Common myeloid progenitor, CD34-positive (primary cell): ENCODE measurements around the gene ZNF213.
A peak's percentile ranks its signal among the peaks of the same experiment; 100 is the strongest.

ENCODE experiments used
- CTCF ChIA-PET: fragments of 350-600 bp; sonication (Branson Sonifier 250); formaldehyde crosslinking; loops from one replicate; lab custom pipeline; 2021; ENCODE audit warnings: antibody characterized with exemption; lab: Charles Lee
- POLR2A ChIA-PET: fragments of 350-600 bp; sonication (Branson Sonifier 250); formaldehyde crosslinking; loops from one replicate; lab custom pipeline; 2021; ENCODE audit warnings: antibody characterized with exemption; lab: Charles Lee
- DNase-seq, 3 donors: peaks; one replicate each; pipeline versions ENCODE4 v3.0.0 to v3.0.0-alpha.2; 2013
- H3K27ac ChIP-seq, 2 experiments: 1 replicate in 1 of 2; 2 replicates in 1 of 2; pipeline ENCODE4 v1.7.0; 2013; ENCODE audit warnings: inconsistent platforms in 2 of 2, low read length in 2 of 2, mild to moderate bottlenecking in 2 of 2, low read depth in 1 of 2, moderate library complexity in 1 of 2; ENCODE audit not compliant: severe bottlenecking in 2 of 2, insufficient read depth in 1 of 2, poor library complexity in 1 of 2
- H3K27me3 ChIP-seq, 5 experiments: replicated peaks in 2 of 5; 1 replicate in 3 of 5; 2 replicates in 2 of 5; pipeline versions ENCODE4 v1.6.1 to v1.7.0; 2013; ENCODE audit warnings: low read length in 4 of 5, mild to moderate bottlenecking in 2 of 5, moderate library complexity in 2 of 5, inconsistent platforms in 1 of 5; ENCODE audit not compliant: insufficient read depth in 5 of 5, control insufficient read depth in 4 of 5
- H3K36me3 ChIP-seq, 4 experiments: 1 replicate in 2 of 4; 2 replicates in 2 of 4; pipeline versions ENCODE4 v1.6.1 to v1.7.0; 2013; ENCODE audit warnings: low read length in 3 of 4, control low read depth in 1 of 4, mild to moderate bottlenecking in 1 of 4; ENCODE audit not compliant: control insufficient read depth in 4 of 4, insufficient read depth in 4 of 4
- H3K4me1 ChIP-seq, 4 experiments: 1 replicate in 3 of 4; 2 replicates in 1 of 4; pipeline versions ENCODE4 v1.6.1 to v1.7.1; 2013; ENCODE audit warnings: low read length in 3 of 4, mild to moderate bottlenecking in 3 of 4, control low read depth in 1 of 4, inconsistent platforms in 1 of 4, moderate library complexity in 1 of 4; ENCODE audit not compliant: control insufficient read depth in 4 of 4, insufficient read depth in 4 of 4; ENCODE audit errors: control extremely low read depth in 1 of 4
- H3K4me3 ChIP-seq, 7 experiments: 1 replicate in 4 of 7; 2 replicates in 3 of 7; pipeline versions ENCODE4 v1.5.1 to v1.7.0; 2013; ENCODE audit warnings: mild to moderate bottlenecking in 7 of 7, low read length in 6 of 7, moderate library complexity in 6 of 7, inconsistent platforms in 2 of 7, low read depth in 2 of 7, control low read depth in 1 of 7; ENCODE audit not compliant: insufficient read depth in 4 of 7, control insufficient read depth in 1 of 7; ENCODE audit errors: extremely low read depth in 1 of 7
- H3K9me3 ChIP-seq, 5 experiments: 1 replicate in 4 of 5; 2 replicates in 1 of 5; pipeline versions ENCODE4 v1.6.1 to v1.7.1; 2013; ENCODE audit warnings: low read length in 4 of 5, mild to moderate bottlenecking in 2 of 5, inconsistent platforms in 1 of 5, low read depth in 1 of 5, moderate library complexity in 1 of 5; ENCODE audit not compliant: control insufficient read depth in 4 of 5, insufficient read depth in 2 of 5; ENCODE audit errors: control extremely low read depth in 1 of 5
- WGBS: methylation state at CpG from one replicate; pipeline ENCODE4 v1.1.5; 2013; ENCODE audit not compliant: insufficient coverage; 5-methylcytosine and 5-hydroxymethylcytosine counted together

The ZNF213 gene

DNA sequence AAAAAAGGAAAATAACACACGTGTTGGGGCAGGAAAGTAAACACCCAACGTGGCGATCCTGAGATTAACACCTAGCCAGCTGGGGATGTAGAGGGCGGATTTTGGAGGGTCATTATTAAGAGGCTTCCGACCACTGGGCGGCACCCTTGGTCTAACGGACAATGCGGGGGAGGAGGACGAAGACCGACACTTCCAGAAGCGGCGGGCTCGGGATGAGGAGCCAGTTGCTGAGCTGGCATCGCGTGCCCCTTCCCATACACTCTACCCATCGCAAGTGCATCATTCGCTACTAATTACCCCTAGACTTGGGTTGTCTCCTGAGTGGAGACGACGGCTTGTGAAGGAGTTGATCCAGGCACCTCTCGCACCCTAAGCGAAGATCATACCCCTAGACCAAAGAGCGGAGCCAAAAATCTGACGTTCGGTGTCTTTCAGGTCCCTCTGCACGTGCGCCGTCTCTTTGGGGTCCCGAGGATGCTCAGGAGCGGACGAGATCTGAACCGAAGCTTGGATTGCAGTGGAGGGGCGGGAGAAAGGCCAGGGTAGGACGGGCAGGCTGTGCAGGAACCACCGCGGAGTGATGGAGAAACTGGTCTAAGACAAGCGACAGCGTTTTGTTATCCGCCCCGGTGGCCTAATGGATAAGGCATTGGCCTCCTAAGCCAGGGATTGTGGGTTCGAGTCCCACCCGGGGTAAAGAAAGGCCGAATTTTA lies 17.6 kb downstream of the ZNF213 start:
- POLR2A ChIA-PET: interaction anchor here (1.2 kb wide), 1 partner anchor 18 kb away, joined by 5 read pairs; the partner anchor contains the start of gene ZNF213
- Histone ChIP-seq H3K4me3 (peak overlapping the region; percentile 37 to 80 (median 64)), H3K36me3 (no peaks in the 10 kb centered on the region), H3K27me3 (no peaks in the 10 kb centered on the region), H3K9me3 (no peaks in the 10 kb centered on the region), H3K27ac (no peak overlapping the region), H3K4me1 (peaks cover 0 to 24% (median 19%) of the 10 kb centered on the region in 4 experiments)
- CTCF ChIA-PET: interaction anchor here (0.7 to 1.7 kb wide), 4 partner anchors 13 to 130 kb away, joined by 3 to 5 read pairs (median 3); no protein-coding TSS in a partner anchor
- DNase-seq: peak; percentile 83 to 90 (median 90)
- under 1% methylated on average over 38 of the region's 42 CpGs for WGBS

- no peak for DNase-seq
- ChIA-PET POLR2A (no interaction called here), CTCF (interaction anchor here (1.0 to 1.7 kb wide), 2 partner anchors 12 to 130 kb away, joined by 3 to 5 read pairs; no protein-coding TSS in a partner anchor)
- no peaks in the 10 kb centered on the region for H3K36me3 ChIP-seq
- no peaks in the 10 kb centered on the region for H3K9me3 ChIP-seq
- no peaks in the 10 kb centered on the region for H3K27me3 ChIP-seq
- no peak overlapping the region for H3K27ac ChIP-seq
- WGBS: 20% methylated on average over 5 of the region's 8 CpGs
- peak overlapping the region in 5 of 7 experiments; percentile 54 to 80 (median 65) for H3K4me3 ChIP-seq
- peaks cover 0 to 30% (median 24%) of the 10 kb centered on the region in 4 experiments for H3K4me1 ChIP-seq
Measured at GRCh38 chr16:3152991-3153368, 18.2 kb downstream of the ZNF213 start.

- H3K27me3 ChIP-seq: peaks cover 0 to 1% (median 0%) of the 10 kb centered on the region in 5 experiments
- DNase-seq: no peak
- H3K4me1 ChIP-seq: peaks cover 0 to 34% (median 31%) of the 10 kb centered on the region in 4 experiments
- ChIA-PET CTCF (interaction anchor here (1.2 kb wide), 1 partner anchor 23 kb away, joined by 3 read pairs; no protein-coding TSS in a partner anchor), POLR2A (no interaction called here)
- H3K27ac ChIP-seq: no peak overlapping the region
- no peak overlapping the region for H3K4me3 ChIP-seq
- H3K36me3 ChIP-seq: no peaks in the 10 kb centered on the region
- WGBS: 100% methylated on average over 1 of the region's 2 CpGs
- no peaks in the 10 kb centered on the region for H3K9me3 ChIP-seq
Measured at GRCh38 chr16:3155181-3155580, 20.4 kb downstream of the ZNF213 start.

GRCh38 chr16:3155972-3156371 lies 21.1 kb downstream of the ZNF213 start:
- 100% methylated on average over 2 of the region's 3 CpGs for WGBS
- no peak overlapping the region for H3K4me3 ChIP-seq
- peaks cover 0 to 31% (median 27%) of the 10 kb centered on the region in 4 experiments for H3K4me1 ChIP-seq
- peaks cover 0 to 2% (median 0%) of the 10 kb centered on the region in 5 experiments for H3K27me3 ChIP-seq
- H3K27ac ChIP-seq: no peak overlapping the region
- ChIA-PET CTCF (no interaction called here), POLR2A (no interaction called here)
- DNase-seq: no peak
- H3K36me3 ChIP-seq: no peaks in the 10 kb centered on the region
- H3K9me3 ChIP-seq: no peaks in the 10 kb centered on the region

GRCh38 chr16:3157229-3158025 lies 22.6 kb downstream of the ZNF213 start:
- POLR2A ChIA-PET: interaction anchor here (0.6 to 1.2 kb wide), 5 partner anchors 12 to 817 kb away, joined by 3 to 6 read pairs (median 5); no protein-coding TSS in a partner anchor
- H3K4me3 ChIP-seq: peak overlapping the region; percentile 53 to 88 (median 83)
- H3K27me3 ChIP-seq: peaks cover 0 to 2% (median 0%) of the 10 kb centered on the region in 5 experiments
- CTCF ChIA-PET: interaction anchor here (0.7 to 1.4 kb wide), 4 partner anchors 9 to 98 kb away, joined by 3 to 4 read pairs (median 4); no protein-coding TSS in a partner anchor
- peak overlapping the region in 1 of 2 experiments; percentile 61 for H3K27ac ChIP-seq
- H3K4me1 ChIP-seq: peaks cover 0 to 27% (median 22%) of the 10 kb centered on the region in 4 experiments
- no peaks in the 10 kb centered on the region for H3K36me3 ChIP-seq
- DNase-seq: peak; percentile 79 to 91 (median 86)
- 2% methylated on average over 53 of the region's 59 CpGs for WGBS
- no peaks in the 10 kb centered on the region for H3K9me3 ChIP-seq

DNA sequence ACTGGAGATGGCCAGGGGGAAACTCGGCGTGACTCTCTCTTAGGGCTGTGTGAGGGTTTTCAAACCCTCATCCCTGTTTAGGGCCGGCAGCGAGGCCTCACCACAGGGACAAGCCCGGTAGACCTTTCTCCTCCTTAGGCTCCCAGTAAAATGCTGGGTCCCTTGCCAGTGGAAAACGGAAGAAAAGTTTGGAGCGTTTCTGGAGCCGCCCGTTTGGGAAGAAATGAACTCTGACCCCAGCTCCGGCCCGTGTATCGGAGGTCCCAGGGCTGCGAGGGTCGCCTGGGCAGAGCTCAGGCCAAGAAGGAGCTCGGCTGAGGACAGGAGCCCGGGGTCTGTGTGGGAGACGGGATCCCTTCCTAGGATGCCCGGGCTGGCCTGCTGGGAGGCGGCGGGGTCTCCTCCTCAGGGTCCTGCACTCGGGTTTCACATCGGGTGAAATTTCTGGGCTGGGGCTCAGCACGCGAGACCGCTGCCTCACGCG lies 23.2 kb downstream of the ZNF213 start:
- no peaks in the 10 kb centered on the region for H3K36me3 ChIP-seq
- under 1% methylated on average over 25 of the region's 27 CpGs for WGBS
- ChIA-PET CTCF (interaction anchor here (0.7 to 1.5 kb wide), 5 partner anchors 9 to 98 kb away, joined by 3 to 4 read pairs (median 4); no protein-coding TSS in a partner anchor), POLR2A (interaction anchor here (0.7 to 1.2 kb wide), 2 partner anchors 8 to 11 kb away, joined by 3 to 5 read pairs; no protein-coding TSS in a partner anchor)
- H3K27ac ChIP-seq: peak overlapping the region in 1 of 2 experiments; percentile 61
- peaks cover 0 to 2% (median 0%) of the 10 kb centered on the region in 5 experiments for H3K27me3 ChIP-seq
- DNase-seq: no peak
- H3K4me3 ChIP-seq: peak overlapping the region; percentile 53 to 88 (median 83)
- peaks cover 0 to 27% (median 22%) of the 10 kb centered on the region in 4 experiments for H3K4me1 ChIP-seq
- no peaks in the 10 kb centered on the region for H3K9me3 ChIP-seq
